Glomerular visceral epithelial cell (primary cell): Measurements from ENCODE around the gene MAPK8.

Experiments
- DNase-seq: peaks from one replicate; pipeline ENCODE4 v3.0.0-alpha.2; 2016; ENCODE audit errors: extremely low spot score

Gene MAPK8

DNA sequence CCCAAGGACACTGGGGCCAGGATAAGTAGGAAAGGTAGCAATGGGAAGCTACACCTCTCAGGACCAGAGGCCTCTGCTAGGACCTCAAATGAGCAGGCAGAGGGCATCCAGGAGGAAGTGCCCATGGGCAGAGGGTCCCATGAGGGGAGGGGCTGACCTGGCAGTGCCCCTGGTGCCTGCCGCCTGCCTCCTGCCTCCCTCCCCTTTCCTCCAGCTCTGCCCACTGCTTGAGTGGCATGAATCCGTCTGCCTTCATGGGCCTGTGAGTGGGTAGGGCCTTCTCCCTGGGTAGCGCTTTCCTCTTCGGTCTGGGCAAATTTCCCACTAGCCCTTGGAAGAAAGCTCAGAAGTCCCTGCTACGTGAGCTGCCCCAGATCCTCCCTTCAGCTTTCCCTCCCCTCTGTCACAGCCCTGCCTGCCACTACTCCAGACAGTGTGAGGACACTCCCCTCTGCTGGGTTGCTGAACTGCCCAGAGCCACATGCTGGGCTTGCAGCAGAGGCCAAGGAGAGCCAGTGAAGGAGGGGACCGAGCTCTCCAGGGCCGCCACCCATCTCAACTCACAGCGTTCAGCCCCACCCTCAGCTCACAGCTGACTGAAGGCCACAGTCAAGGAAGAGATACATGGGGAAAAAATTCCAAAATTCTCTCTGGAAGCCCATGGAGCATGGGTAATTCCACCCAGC, 157.0 kb downstream of the MAPK8 start:
- DNase-seq: no peak

DNA sequence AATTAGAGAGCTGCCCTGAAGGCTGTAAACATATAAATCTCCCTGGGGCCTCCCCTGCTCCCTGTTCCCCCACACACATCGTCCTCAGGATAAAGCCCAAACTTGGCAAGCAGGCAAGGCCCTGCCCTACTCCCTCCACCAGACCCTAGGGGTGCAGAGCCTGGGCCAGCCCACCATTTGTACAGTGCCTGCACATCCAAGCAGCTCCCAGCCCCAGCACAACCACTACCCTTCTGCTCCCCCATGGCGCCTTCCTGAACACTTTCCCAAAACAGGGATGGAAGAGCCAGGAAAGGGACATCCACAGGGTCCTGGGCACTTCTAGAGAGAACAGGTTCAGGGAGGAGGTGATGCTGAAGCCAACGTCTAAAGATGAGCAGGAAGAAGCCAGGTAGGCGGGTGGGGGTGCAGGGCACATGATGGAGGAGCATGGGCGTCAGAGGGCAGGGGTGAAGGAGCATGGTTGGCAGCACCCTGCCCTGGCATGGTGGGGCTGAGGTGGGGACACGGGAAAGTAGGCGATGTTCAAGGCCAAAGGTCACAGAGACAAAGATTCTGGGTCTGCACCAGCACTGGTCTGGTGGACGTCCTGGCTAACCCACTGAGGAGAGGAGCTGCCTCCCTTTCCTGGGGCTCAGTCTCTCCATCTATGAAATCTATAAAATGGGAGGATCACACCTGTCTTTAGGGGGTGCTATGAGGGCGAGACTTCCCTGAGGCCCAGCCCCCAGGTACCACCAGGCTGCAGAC, 157.8 kb downstream of the MAPK8 start:
- no peak for DNase-seq

DNA sequence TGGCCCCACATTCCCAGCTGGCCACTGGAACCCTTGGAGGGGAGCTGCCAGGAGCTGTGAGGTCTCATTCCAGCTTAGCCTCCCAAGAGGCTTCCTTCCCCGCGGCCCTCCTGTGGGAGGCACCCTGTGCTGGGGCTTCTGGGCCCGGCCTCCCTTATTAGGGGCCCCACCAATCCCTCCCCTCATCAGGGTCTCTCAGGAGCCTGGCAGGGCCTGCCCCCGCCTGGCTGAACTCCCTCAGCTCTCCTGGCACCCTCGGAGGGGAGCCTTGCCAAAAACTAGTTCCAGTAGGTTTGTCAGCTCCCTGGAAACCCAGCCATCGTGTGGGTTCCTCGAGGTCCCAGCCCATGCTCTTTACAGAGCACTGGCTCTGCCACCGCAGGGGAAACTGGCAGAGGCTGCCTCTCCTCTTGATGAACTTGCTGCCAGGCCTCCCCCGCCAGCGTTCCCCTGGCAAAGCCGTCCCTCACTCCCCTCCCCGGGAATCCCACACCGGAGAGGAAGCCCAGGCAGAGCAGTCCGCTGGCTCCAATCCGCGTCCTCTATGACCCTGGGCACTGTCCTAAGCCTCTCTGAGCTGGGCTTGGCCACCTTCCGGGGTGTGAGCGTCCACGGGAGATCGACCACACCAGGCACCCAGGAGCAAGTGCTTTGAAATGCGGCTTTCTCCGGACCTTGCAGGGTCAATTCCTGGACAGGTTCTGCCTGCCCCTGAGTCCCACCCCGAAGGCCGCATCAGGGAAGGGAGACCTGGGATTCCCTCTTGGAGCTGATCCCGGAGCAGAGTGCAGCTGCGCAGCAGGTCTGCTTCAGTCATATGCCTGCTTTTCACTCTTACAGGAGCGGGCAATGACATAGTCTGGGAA, 158.6 kb downstream of the MAPK8 start:
- DNase-seq: no peak

DNA sequence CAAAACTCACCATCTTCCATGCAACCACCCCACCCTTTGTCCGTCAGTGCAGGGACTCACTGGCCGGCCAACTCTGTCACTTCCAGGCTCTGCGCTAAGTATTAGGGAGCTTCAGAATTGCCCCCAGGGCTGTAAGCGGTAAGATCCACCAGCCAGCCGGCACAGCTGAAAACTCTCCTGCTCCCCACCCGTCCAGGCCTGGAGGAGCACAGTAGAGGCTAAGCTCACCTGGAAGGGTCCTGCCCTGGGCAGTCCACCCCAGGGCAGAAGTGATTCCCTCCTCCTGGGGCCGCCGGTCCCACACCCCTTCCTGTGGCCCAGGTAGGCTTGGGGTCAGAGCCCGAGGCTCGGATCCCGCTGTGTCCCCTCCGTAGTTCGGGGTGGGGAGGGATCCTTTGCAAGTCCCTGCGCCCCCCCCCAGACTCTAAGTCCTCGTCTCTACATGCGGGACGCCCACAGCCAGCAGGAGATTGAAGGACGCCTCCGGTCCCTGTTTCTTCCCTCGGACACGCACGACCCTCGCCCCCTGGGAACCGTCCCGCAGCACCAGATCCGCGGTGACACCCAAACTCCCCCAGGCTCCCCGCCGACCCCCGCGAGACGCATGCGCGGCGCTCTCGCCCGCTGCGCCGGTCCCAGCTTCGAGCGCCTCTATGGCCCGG, 159.5 kb downstream of the MAPK8 start:
- DNase-seq: no peak

DNA sequence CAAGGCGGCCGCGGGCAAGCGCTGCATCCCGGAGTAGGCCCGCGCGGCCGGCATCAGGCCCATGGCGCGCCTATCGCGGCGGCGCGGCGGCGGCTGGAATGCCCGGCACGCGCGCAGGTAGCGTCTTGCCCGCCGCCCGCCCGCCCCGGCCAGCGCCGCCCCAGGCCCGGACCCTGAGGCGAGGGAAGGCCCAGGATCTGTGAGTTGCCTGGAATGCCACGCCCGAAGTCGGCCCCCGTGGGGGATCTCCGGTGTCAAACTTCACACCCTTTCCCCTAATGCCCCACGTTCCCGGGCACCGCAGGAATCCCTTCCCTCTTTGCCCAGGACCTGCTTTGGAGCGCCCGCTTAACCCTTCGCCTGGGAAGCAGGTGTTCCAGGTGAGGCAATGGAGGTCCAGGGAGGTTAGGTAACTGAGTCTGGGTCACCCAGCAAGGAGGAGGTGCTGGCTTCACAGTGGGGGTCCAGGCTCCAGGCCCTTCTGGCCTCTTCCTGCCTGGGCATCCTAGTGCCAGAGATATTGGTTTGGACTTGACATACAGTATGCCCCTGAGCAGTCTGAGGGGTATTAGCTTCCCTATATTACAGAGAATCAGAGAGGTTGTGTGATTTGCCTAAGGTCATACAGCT, 160.2 kb downstream of the MAPK8 start:
- no peak for DNase-seq

DNA sequence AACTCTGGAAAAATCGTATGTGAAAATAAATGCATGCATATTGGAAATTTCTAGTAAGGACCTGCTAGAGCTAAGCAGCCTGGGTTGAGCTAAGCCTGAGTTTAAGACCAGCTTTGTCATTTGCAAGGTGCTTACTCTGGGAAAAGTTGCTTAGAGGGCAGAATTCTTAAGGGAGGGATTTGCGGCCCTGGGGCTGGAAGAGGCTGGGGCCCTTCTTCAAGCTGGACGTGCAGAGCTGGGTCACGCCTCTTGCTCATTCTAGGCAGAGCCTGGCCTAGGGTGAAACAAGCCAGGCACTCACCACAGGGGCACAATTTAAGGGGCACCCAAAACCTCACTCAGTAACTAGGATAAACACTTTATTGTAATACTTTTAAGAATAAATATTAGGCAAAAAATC, 161.2 kb downstream of the MAPK8 start:
- no peak for DNase-seq

DNA sequence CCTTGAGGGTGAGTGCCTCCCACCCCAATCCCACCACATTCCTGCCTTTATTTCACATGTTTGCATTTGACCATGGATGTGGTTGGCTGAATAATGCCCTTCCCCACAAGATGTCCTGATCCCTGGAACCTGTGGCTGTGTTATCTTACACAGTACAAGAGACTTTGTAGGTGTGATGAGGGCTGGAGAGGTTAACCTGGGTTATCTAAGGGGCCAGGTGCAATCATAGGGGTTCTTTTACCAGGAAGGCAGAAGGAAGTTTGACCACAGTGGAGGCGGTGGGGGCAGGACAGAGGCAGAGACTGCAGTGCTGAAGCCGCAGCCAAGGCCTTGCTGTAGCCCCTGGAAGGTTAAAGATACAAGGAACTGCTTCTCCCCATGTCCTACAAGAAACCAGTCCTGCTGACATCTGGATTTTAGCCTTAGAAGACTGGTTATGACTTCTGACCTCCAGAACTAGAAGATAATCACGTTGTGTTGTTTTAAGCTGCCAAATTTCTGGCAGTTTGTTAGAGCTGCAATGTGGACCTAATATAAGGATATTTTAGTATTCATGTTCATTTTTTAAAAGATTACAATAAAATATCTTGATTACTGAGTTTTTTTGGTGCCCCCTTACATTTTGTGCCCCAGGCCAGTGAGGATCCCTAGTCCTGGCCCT, 161.8 kb downstream of the MAPK8 start:
- DNase-seq: no peak

DNA sequence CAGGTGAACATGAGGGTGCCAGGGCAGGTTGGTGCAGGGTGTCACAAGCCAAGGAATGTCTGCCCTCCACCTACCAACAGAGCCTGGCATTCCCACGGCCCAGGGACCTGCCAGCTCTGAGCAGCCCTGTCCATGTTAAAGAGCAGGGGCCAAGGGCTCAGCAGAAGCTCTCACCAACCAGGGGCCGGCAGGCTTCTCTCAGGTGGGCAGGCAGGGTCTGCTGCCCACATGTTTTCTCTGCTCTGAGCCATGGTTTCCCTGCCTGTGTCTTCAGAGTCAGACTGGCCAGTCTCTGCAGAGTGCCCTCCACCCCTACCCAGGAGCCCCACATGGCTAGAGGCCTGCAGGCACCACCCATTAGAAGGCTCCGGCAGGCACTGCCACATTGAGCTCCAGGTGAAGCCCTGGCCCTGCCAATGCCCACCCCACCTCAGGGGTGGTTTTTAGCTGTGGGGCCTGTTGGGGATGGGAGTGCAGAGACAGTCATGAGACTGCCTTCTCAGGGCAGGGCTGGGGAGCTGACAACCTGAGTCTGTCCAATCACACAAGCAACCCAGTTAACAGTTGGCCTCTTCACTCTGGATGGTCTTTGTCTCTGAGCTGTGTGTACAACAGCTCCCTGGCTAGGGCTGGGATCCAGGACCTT, 162.5 kb downstream of the MAPK8 start:
- DNase-seq: no peak

DNA sequence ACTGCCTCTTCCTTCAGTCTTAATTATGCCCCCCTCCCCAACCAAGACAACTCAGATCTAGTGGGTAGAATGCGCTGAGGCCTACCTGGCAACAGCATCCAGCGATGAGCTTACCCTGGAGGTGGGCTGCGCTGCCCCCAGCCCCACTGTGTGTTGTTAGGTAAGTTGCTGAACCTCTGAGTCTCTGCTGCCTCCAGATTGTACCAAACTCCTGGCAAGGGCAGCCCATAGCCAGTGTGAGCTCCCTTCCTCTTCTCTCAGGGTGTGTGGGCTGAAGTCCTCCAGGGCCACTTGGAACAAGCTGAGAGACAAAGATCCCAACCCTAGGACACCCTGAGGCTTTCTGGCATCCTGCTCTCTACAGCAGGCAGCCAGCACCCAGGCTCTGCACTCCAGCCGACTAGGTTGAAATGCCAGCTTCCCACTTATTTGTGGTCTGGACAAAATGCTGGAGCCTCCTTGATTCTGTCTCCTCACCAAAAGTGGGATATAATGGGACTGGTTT, 163.1 kb downstream of the MAPK8 start:
- DNase-seq: no peak

DNA sequence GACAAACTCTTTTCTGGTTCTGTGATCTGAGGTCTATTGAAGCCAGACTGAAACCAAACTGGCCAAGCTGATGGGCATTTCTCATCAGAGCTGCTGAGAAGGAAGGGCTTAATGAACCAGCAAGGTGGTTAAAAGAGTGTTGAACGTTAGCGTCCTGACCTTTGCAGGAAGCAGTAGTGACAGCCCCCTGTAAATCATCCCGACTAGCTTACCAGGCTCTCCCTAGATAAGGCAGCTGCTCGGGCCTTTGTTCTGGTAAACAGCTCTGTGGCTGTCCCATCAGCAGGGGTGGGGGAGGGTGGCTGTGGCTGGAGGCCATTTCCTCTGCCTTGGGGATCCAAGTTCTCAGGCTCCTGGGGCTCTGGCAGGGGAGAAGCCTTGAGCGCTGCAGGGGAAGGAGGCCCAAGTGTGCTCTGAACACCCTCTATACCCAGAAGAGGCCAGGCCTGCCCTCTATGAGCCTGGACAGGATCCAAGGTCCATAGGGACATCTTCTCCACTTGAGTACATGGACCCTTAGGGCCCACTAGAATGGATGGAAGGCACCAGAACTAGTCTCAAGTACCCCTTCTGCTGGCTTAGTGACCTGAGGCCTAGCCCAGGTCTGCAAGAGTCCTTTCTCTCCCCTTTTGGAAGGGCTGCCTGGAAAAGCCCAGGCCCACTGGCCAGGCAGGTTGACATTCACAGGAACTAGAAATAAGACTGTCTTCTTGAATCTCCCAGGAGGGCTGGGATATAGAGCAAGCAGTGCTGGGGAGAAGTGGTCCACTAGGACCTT, 163.8 kb downstream of the MAPK8 start:
- DNase-seq: no peak

DNA sequence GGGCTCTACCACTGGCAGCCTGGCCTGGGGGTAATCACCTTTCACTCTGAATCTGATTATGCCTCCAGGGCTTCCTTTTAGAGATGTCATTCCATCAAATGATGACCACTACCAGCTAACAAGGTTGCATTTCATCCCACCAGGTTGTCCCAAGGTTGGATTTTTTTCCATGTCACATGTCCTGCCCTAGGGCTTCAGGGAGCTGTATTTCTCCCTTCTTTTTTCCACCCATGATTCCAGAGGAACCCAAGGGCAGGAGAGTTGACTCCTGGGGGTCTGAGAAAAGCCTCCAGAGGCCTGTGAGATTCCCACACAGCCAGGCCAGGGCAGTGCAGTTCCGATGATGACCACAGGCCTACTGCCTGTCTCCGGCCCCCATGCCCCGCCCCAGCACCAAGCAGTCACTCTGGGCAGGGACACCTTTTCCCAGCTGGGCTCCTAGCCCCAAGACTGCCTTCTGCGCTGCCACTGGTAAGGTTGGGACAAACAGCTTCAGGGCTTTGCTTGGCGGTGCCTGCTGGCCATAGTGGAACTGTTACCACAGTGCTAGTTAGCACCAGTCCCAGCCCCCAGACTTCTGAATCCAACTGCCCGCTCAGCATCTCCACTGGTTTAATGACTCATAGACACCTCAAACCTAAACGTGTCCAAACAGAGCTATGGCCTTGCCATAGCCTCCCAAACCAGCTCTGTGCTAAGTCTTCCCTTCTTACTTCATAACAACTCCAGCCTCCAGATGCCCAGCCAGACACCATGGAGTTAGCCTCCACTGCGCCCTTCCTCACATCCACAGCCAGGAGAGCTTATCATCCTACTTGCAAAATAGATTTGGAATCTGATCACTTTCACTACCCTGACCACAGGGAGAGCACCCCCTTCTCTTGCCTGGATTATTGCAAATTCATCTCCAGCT, 164.7 kb downstream of the MAPK8 start:
- peak; percentile 35 for DNase-seq

DNA sequence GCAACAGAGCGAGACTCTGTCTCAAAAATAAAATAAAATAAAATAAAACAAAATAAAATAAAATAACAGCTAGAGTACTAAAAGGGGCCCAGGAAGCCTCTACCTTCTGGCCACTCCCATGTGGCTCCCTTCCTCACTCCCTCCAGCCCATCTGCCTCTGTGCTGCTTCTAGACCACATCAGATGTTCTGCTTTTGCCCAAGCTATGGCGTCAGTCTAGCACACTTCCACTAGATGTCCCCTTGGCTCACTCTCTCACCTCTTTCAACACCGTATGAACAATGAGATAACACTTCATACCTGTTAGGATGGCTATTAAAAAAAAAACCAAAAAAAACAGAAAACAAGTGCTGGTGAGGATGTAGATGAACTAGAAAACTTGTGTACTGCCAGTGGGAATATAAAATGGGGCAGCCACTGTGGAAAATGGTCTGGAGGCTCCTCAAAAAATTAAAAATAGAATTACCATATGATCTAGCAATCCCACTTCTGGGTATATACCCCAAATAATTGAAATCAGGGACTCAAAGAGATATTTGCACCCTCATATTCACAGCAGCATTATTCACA, 166.1 kb downstream of the MAPK8 start:
- no peak for DNase-seq

DNA sequence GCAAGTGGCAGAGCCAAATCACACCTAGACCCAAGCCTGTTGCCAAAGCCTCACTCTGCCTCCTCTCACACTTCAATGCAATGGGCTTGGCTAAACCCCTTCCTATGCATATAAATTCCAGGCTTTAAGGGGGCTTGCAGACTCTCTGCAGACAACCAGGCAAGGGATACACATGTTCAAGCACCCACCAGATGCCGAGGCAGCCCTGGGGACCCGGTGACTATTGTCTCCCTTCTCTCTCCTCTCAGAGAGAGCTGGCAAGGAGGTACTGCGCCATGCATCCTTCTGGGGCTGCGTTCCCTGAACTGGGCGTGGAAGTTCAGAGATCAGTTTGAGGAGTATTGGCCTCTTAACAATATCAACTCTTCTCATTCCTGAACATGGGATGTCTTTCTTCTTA, 167.2 kb downstream of the MAPK8 start:
- no peak for DNase-seq

DNA sequence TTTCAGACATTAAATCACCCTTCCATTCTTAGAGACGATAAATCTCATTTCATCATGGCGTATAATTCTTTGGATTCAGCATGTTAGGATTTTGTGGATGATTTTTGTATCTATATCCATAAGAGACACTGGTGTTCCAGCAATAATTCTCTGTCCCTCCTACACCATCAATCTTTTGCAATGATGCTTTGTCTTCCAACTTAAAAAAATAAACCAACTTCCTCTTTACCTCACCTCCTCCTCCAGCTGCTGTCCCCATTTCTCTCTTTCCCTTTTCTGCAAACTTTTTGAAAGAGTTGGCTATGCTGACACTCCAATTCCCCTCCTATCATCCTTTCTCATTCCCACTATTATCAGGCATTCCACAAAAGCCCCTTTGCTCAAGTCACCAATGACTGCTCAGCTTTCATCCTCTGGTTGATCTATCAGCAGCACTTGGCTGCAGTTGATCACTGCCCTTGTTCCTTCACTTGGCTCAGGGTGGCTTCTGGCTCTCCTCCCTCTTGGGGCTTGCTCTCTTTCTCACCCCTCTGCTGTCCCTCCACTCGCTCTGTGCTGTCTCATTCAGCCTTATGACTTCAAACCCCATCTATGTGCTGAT, 168.4 kb downstream of the MAPK8 start:
- DNase-seq: no peak

DNA sequence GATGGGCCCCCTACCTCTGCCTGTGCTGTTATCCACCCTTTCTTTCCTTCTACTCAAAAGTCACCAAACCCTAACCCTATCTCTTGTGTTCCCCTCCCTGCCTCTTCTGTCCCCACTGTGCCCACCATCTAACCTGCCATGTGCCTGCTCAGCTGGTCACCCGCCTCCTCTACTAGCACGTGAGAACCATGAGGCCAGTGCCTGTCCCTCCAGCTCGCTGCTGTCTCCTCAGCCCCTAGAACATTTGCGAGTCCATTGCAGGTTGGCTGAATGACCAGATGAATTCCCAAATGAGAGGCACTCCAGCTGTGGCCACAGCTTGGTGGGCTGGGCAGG, 169.4 kb downstream of the MAPK8 start:
- DNase-seq: no peak

DNA sequence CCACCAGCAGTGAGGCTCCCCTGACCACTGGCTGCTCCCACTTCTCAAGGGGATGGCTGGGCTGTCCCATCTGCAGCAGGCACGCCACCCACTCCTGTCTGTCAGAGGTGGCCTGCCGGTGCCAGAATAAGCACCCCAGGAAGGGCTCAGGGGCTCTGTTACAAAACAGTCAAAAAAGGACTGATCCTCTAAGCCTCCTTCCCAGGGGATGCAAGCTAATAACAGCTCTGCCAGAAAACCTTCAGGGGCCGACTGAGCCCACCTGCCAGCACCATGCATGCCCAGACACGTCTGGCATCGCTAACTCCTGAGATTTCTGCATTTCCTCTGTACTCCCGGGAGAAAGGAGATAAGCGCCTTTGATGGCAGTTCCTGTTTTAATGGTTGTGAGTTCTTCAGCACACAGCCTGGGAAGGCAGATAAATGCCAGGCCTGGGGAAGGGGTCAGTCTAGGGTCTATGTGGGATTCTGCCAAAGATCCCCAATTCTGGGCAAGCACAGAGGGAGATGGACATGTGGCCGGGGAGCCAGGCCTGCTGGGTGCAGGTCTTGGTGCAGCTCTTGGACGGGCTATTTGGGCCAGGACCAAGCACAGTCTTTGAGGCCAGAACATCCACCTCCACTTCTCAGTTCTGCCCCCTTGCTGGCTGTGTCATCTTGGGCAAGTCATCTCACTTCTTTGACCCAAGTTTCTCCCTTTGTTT, 170.0 kb downstream of the MAPK8 start:
- no peak for DNase-seq

DNA sequence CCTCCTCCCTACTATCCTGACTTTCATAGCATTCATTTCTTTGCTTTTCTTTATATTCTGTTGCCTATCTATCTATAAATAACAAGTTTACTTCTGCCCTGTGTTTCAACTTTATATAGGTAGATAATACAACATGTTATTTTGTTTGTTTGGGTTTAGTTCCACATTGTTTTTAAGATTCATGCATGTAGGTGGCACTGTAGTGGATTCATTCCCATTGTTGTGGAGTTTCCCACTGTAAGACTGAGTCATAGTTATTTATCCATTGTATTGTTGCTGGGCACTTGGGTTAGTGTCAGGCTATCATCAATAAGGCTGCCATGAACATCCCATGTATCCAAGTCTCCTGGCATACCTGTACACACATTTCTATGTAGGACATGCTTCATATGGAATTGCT, 170.7 kb downstream of the MAPK8 start:
- DNase-seq: no peak
